Tibial nerve (tissue), 3 donors: ENCODE measurements around the gene VGLL4.

ENCODE experiments used
- POLR2A ChIP-seq, 2 donors: fragments of 450-650 bp; IDR thresholded peaks; one replicate each; pipeline ENCODE4 v1.6.1; 2017; ENCODE audit warnings: antibody characterized with exemption in 2 of 2, mild to moderate bottlenecking in 2 of 2, moderate library complexity in 2 of 2
- TF ChIP-seq, protein P1 (sequence below), 5 experiments: fragments of 200-600 bp in 3 of 5; fragments of 450-650 bp in 2 of 5; sonication (generic) in 3 of 5; IDR thresholded peaks; one replicate each; pipeline ENCODE4 v1.5.1; 2016 to 2019; ENCODE audit warnings: antibody characterized with exemption in 5 of 5, mild to moderate bottlenecking in 3 of 5, moderate library complexity in 2 of 5

- TF ChIP-seq, protein P1, sequence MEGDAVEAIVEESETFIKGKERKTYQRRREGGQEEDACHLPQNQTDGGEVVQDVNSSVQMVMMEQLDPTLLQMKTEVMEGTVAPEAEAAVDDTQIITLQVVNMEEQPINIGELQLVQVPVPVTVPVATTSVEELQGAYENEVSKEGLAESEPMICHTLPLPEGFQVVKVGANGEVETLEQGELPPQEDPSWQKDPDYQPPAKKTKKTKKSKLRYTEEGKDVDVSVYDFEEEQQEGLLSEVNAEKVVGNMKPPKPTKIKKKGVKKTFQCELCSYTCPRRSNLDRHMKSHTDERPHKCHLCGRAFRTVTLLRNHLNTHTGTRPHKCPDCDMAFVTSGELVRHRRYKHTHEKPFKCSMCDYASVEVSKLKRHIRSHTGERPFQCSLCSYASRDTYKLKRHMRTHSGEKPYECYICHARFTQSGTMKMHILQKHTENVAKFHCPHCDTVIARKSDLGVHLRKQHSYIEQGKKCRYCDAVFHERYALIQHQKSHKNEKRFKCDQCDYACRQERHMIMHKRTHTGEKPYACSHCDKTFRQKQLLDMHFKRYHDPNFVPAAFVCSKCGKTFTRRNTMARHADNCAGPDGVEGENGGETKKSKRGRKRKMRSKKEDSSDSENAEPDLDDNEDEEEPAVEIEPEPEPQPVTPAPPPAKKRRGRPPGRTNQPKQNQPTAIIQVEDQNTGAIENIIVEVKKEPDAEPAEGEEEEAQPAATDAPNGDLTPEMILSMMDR (IDR thresholded peaks at IDR 0.05): no peak
- TF ChIP-seq POLR2A (IDR thresholded peaks at IDR 0.05): no peak
These were observed 55.0 kb downstream of the VGLL4 start for GRCh38 chr3:11588755-11589154.
